Esophagus (tissue), 2 donors: ENCODE results near the gene CEP128. TPM values are rescaled to one million over a fixed set of nuclear protein-coding genes. Genes with fewer than 3 reads are reported as not detected.

Source experiments
- H3K27ac ChIP-seq, 2 donors: one replicate each; pipeline ENCODE4 v1.5.1; 2013; ENCODE audit warnings: low read depth in 2 of 2, mild to moderate bottlenecking in 2 of 2, inconsistent platforms in 1 of 2, low read length in 1 of 2, moderate library complexity in 1 of 2
- H3K27me3 ChIP-seq, 2 donors: one replicate each; pipeline ENCODE4 v1.6.1; 2013; ENCODE audit warnings: low read length in 2 of 2, control low read depth in 1 of 2, mild to moderate bottlenecking in 1 of 2; ENCODE audit not compliant: insufficient read depth in 2 of 2, control insufficient read depth in 1 of 2
- H3K36me3 ChIP-seq, 2 donors: one replicate each; pipeline ENCODE4 v1.6.1; 2013; ENCODE audit warnings: low read length in 1 of 2; ENCODE audit not compliant: control insufficient read depth in 2 of 2, insufficient read depth in 2 of 2
- H3K4me1 ChIP-seq, 2 donors: one replicate each; pipeline ENCODE4 v1.6.1; 2013; ENCODE audit warnings: low read length in 1 of 2; ENCODE audit not compliant: control insufficient read depth in 2 of 2, insufficient read depth in 2 of 2
- H3K4me3 ChIP-seq, 2 donors: one replicate each; pipeline ENCODE4 v1.5.1; 2013; ENCODE audit warnings: low read length in 2 of 2, mild to moderate bottlenecking in 2 of 2, low read depth in 1 of 2, moderate library complexity in 1 of 2
- H3K9me3 ChIP-seq, 2 donors: one replicate each; pipeline ENCODE4 v1.6.1; 2013; ENCODE audit warnings: mild to moderate bottlenecking in 2 of 2, low read depth in 1 of 2, low read length in 1 of 2, moderate library complexity in 1 of 2; ENCODE audit not compliant: control insufficient read depth in 2 of 2, insufficient read depth in 1 of 2
- WGBS, 2 donors: extraction: QIAGEN DNeasy Blood & Tissue Kit; methylation state at CpG; one replicate each; pipeline ENCODE4 v1.1.7; 2013; 5-methylcytosine and 5-hydroxymethylcytosine counted together
- polyA plus RNA-seq, 2 donors: library from polyadenylated mRNA; stranded (reverse); fragments of 200-250 nt; gene quantifications; one replicate each; pipeline ENCODE4 v1.2.3, GENCODE V29; 2013
- donor health status: healthy with polysubstance abuse.
- donor health status: Bipolar disorder and iron deficiency.

Gene CEP128
- polyA plus RNA-seq, 2 donors = 1.3 to 1.7 TPM

DNA sequence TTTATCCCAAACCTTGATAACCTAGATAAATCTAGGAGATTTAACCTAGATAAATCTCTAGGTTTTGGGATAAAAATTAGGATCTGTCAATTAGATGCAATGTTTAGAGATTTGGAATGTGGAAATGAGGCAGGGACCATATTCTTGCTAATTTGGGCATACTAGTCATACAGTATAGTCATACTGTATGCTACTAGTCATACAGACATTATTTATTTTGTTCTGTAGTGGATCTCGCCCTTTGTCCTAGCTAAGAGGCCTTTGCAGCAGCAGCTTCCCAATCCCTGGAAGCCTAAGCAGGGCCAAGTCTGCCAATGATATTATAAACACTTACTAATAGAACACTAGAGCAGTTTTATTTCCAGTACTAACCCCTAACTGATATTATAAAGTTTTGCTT is 136.4 kb downstream of the CEP128 start:
- Histone ChIP-seq H3K4me1 (no peaks in the 10 kb centered on the region), H3K36me3 (no peaks in the 10 kb centered on the region), H3K27ac (no peak overlapping the region), H3K4me3 (no peak overlapping the region), H3K27me3 (no peaks in the 10 kb centered on the region), H3K9me3 (no peaks in the 10 kb centered on the region)
- WGBS, 2 donors = 79 to 80% methylated on average over 1 of the region's 1 CpG

DNA sequence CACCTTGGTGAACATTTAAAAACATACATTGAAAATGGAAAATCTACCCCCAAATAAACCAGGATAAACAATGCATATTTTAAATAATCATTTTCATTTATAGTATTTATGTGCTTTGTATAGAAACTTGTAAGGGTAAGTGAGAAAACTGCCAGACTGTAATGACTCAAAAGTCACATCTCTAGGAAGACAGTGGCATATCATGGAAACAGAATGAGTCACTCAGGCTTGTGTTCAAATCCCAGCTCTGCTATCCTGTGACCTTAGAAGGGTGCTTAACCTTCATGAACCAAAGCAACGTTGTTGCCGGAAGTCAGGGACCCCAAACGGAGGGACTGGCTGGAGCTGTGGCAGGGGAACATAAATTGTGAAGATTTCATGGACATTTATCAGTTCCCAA is 142.7 kb downstream of the CEP128 start:
- Histone ChIP-seq H3K27ac (no peak overlapping the region), H3K4me1 (no peaks in the 10 kb centered on the region), H3K36me3 (no peaks in the 10 kb centered on the region), H3K4me3 (no peak overlapping the region), H3K27me3 (no peaks in the 10 kb centered on the region), H3K9me3 (no peaks in the 10 kb centered on the region)
- 94 to 99% methylated on average over 3 of the region's 3 CpGs for WGBS, 2 donors

- WGBS, 2 donors = 96 to 97% methylated on average over 3 of the region's 3 CpGs
- H3K4me1 ChIP-seq = no peaks in the 10 kb centered on the region
Observed at GRCh38 chr14:80798211-80798610, 143.3 kb downstream of the CEP128 start.

GRCh38 chr14:80792771-80793170 is 148.8 kb downstream of the CEP128 start:
- Histone ChIP-seq H3K27ac (no peak overlapping the region), H3K27me3 (no peaks in the 10 kb centered on the region), H3K9me3 (no peaks in the 10 kb centered on the region), H3K36me3 (no peaks in the 10 kb centered on the region), H3K4me1 (no peaks in the 10 kb centered on the region), H3K4me3 (no peak overlapping the region)
- WGBS, 2 donors = 94 to 95% methylated on average over 11 of the region's 11 CpGs

More at GRCh38 chr14:80798211-80798610, 143.3 kb downstream of the CEP128 start:
- no peaks in the 10 kb centered on the region for H3K27me3 ChIP-seq
- H3K9me3 ChIP-seq = no peaks in the 10 kb centered on the region
- no peak overlapping the region for H3K27ac ChIP-seq
- H3K4me3 ChIP-seq = no peak overlapping the region
- H3K36me3 ChIP-seq = no peaks in the 10 kb centered on the region

DNA sequence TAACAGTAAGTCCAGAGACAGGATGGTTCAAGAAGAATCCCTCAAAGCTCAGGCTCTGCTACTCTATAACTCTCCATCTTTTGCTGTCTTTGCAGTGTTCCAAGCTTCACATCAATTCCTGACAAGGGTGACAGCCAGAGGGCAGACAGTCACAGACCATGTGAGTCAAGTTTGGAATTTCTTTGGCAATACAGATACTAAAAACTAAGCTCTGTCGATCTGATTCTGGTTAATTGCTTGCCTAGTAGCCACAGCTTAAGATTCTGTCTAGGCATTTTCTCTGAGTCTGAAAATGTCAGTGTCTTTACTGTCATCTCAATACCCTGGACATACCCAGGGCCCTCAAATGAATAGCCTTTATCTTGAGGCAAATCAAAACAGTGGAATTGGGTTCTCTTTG is 153.7 kb downstream of the CEP128 start:
- Histone ChIP-seq H3K36me3 (peaks cover 0 to 4% of the 10 kb centered on the region in 2 donors), H3K27ac (no peak overlapping the region), H3K9me3 (no peaks in the 10 kb centered on the region), H3K4me1 (no peaks in the 10 kb centered on the region), H3K4me3 (no peak overlapping the region), H3K27me3 (no peaks in the 10 kb centered on the region)
- 43 to 62% methylated on average over 1 of the region's 1 CpG for WGBS, 2 donors

GRCh38 chr14:80784820-80785219 is 156.7 kb downstream of the CEP128 start:
- Histone ChIP-seq H3K9me3 (no peaks in the 10 kb centered on the region), H3K36me3 (peaks cover 0 to 4% of the 10 kb centered on the region in 2 donors), H3K27me3 (no peaks in the 10 kb centered on the region), H3K4me1 (no peaks in the 10 kb centered on the region), H3K27ac (no peak overlapping the region), H3K4me3 (no peak overlapping the region)
- 80 to 85% methylated on average over 4 of the region's 4 CpGs for WGBS, 2 donors

GRCh38 chr14:80781972-80782367 is 159.6 kb downstream of the CEP128 start:
- Histone ChIP-seq H3K9me3 (no peaks in the 10 kb centered on the region), H3K27ac (no peak overlapping the region), H3K36me3 (peaks cover 0 to 4% of the 10 kb centered on the region in 2 donors), H3K4me3 (no peak overlapping the region), H3K4me1 (no peaks in the 10 kb centered on the region), H3K27me3 (no peaks in the 10 kb centered on the region)
- 88 to 90% methylated on average over 1 of the region's 1 CpG for WGBS, 2 donors

DNA sequence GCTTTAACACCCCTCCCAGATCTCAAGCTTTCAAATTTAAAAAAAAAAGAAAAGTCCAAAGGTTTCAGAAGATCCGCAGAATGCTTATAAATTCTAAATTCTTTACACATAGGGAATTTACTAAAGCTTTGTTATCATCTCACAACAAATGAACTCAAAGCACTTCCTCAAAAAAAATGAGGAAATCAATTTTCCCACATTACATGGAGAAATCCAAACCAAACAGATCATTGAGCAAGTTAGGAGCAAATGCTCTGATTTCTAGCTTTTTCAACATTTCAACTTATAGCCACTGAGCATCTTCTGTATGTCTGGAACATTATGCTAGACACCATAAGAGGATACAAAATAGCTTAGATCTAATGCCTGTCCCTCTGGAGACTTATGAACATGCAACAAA is 161.0 kb downstream of the CEP128 start:
- no peak overlapping the region for H3K27ac ChIP-seq
- no peaks in the 10 kb centered on the region for H3K9me3 ChIP-seq
- H3K4me3 ChIP-seq = no peak overlapping the region
- no peaks in the 10 kb centered on the region for H3K27me3 ChIP-seq
- 41 to 98% methylated on average over 1 of the region's 1 CpG for WGBS, 2 donors
- H3K36me3 ChIP-seq = peaks cover 0 to 4% of the 10 kb centered on the region in 2 donors
- no peaks in the 10 kb centered on the region for H3K4me1 ChIP-seq

- H3K27me3 ChIP-seq = no peaks in the 10 kb centered on the region
- no peaks in the 10 kb centered on the region for H3K9me3 ChIP-seq
- WGBS, 2 donors = 96 to 99% methylated on average over 1 of the region's 1 CpG
- no peaks in the 10 kb centered on the region for H3K4me1 ChIP-seq
- H3K4me3 ChIP-seq = no peak overlapping the region
- H3K27ac ChIP-seq = no peak overlapping the region
- H3K36me3 ChIP-seq = no peaks in the 10 kb centered on the region
Observed at GRCh38 chr14:80776657-80777056, 164.9 kb downstream of the CEP128 start.

- Histone ChIP-seq H3K4me1 (no peaks in the 10 kb centered on the region), H3K27ac (no peak overlapping the region), H3K36me3 (no peaks in the 10 kb centered on the region), H3K27me3 (no peaks in the 10 kb centered on the region), H3K4me3 (no peak overlapping the region), H3K9me3 (no peaks in the 10 kb centered on the region)
Observed at GRCh38 chr14:80776186-80776585, 165.4 kb downstream of the CEP128 start.
